Upper lobe of right lung (tissue), 1 donor: ENCODE measurements around the gene IGDCC3. TPM values are rescaled to one million over a fixed set of nuclear protein-coding genes. Genes with fewer than 3 reads are reported as not detected.
"Not testable (repeated sequence)": the region's sequence is repeated elsewhere in the genome, so short reads cannot be mapped to it uniquely, and the experiment has no call there.

Experiments
- ATAC-seq: fragments of 200-7000 bp; cut with Tn5 transposase; one replicate; pipeline ENCODE4 v1.9.1; 2020; ENCODE audit warnings: mild to moderate bottlenecking, moderate library complexity
- DNase-seq: peaks from one replicate; pipeline ENCODE4 v3.0.0-alpha.2; 2020
- H3K27ac ChIP-seq: fragments of 200-600 bp; one replicate; pipeline ENCODE4 v1.8.0; 2022
- H3K27me3 ChIP-seq: fragments of 200-600 bp; one replicate; pipeline ENCODE4 v1.8.0; 2022; ENCODE audit warnings: mild to moderate bottlenecking
- H3K36me3 ChIP-seq: fragments of 200-600 bp; one replicate; pipeline ENCODE4 v1.8.0; 2022
- H3K4me1 ChIP-seq: fragments of 200-600 bp; one replicate; pipeline ENCODE4 v1.8.0; 2022
- H3K4me3 ChIP-seq: fragments of 200-600 bp; one replicate; pipeline ENCODE4 v1.8.0; 2022; ENCODE audit warnings: mild to moderate bottlenecking
- H3K9me3 ChIP-seq: fragments of 200-600 bp; one replicate; pipeline ENCODE4 v1.8.0; 2022
- CTCF ChIP-seq: fragments of 200-600 bp; IDR thresholded peaks from one replicate; pipeline ENCODE4 v1.8.0; 2022; ENCODE audit warnings: antibody characterized with exemption
- intact Hi-C: fragments of 100-400 bp; cut with DNase I; formaldehyde crosslinking; loops from one replicate; pipeline ENCODE4 v1.11.0; 2022
- total RNA-seq: library from RNA; stranded (reverse); fragmentation: NEBNext Ultra II Directional; extraction: Animal tissue kit (Norgen Biotek cat#: 25700); gene quantifications from one replicate; pipeline ENCODE4 v1.2.1, GENCODE V29; 2021
- donor health status: DM: no; HTN: yes; CAD: no; lungs with severe emphysema.

IGDCC3 gene
- total RNA-seq, 1 donor from 2014 or later = not detected

GRCh38 chr15:65349338-65349737, 28.5 kb downstream of the IGDCC3 start:
- H3K4me3 ChIP-seq = no peak overlapping the region
- H3K4me1 ChIP-seq = no peaks in the 10 kb centered on the region
- no peaks in the 10 kb centered on the region for H3K27me3 ChIP-seq
- no peak for DNase-seq
- no peaks in the 10 kb centered on the region for H3K36me3 ChIP-seq
- peaks cover 3% of the 10 kb centered on the region for H3K9me3 ChIP-seq
- ATAC-seq = no peak
- TF ChIP-seq CTCF = no peak
- intact Hi-C loops = no loop called here
- H3K27ac ChIP-seq = no peak overlapping the region

DNA sequence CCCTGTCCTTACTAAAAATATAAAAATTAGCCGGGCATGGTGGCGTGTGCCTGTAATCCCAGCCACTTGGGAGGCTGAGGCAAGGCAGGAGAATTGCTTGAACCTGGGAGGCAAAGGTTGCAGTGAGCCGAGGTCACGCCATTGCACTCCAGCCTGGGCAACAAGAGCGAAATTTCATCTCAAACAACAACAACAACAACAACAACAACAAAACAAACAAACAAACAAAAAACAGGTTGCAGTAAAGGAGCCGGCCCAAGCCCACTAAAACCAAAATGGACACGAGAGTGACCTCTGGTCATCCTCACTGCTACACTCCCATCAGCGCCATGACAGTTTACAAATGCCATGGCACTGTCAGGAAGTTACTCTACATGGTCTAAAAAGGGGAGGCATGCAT, 30.0 kb downstream of the IGDCC3 start:
- H3K27ac ChIP-seq, H3K4me1 ChIP-seq, DNase-seq, H3K27me3 ChIP-seq, H3K36me3 ChIP-seq, H3K4me3 ChIP-seq, intact Hi-C loops, H3K9me3 ChIP-seq, ATAC-seq: not testable (repeated sequence)

DNA sequence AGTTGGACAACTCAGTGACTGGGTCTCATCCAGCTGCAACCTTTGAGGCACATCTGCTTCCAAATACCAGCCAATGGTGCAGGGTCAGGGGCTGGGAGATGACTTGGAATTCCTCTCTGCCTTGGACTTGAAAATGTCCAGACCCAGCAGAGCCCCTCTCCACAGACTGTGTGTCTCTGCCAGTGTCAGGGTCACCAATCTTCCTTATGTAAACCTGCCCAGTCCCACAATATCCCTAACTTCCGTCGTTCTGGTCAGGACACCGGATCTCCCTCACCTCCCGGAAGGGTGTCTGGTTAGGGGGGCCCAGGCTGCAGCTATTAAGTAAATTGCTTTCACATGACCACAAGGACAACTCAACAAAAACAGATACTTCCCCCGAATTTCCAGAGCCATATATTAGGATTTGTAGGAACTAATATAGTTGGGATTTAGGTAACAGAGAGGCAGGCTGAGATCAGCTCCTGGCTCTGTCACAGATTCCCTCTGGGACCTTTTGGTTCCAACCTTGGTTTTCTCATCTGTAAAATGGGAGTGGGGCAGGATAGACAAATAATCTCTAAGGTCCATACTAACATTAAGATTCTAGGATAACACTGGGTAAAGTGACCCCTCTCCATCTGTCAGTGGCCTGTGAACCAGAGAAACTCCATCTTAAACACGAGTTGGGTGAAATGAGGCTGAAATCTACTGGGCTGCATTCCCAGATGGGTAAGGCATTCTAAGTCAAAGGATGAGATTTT, 30.8 kb downstream of the IGDCC3 start:
- H3K36me3 ChIP-seq = no peaks in the 10 kb centered on the region
- no peaks in the 10 kb centered on the region for H3K27me3 ChIP-seq
- no peak overlapping the region for H3K4me3 ChIP-seq
- ATAC-seq (no peak), DNase-seq (no peak)
- no peak for TF ChIP-seq CTCF
- H3K4me1 ChIP-seq = no peaks in the 10 kb centered on the region
- intact Hi-C loops = no loop called here
- H3K27ac ChIP-seq = no peak overlapping the region
- H3K9me3 ChIP-seq = no peaks in the 10 kb centered on the region

DNA sequence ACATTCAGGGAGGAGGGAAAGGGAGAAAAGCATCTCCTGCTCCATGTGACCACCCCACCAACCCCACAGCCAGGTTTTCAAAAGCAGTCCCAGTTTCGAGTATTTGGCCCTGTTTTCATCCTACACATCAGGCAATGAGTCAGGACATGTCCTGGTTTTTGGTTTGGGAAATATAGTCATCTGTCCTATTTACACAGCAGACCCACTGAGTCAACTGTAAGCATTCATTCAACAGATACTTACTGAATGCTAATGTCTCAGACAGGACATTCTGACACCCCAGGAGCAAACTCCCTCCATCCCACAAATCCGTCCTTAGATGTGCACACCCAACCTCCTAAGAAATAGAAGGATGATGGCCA, 32.9 kb downstream of the IGDCC3 start:
- H3K4me3 ChIP-seq = no peak overlapping the region
- no peak for TF ChIP-seq CTCF
- H3K27ac ChIP-seq = no peak overlapping the region
- intact Hi-C loops = no loop called here
- H3K36me3 ChIP-seq = no peaks in the 10 kb centered on the region
- no peaks in the 10 kb centered on the region for H3K9me3 ChIP-seq
- no peaks in the 10 kb centered on the region for H3K4me1 ChIP-seq
- DNase-seq (no peak), ATAC-seq (no peak)
- no peaks in the 10 kb centered on the region for H3K27me3 ChIP-seq

- Histone ChIP-seq H3K4me3 (no peak overlapping the region), H3K9me3 (no peaks in the 10 kb centered on the region), H3K27me3 (no peaks in the 10 kb centered on the region), H3K27ac (no peak overlapping the region), H3K36me3 (no peaks in the 10 kb centered on the region), H3K4me1 (no peaks in the 10 kb centered on the region)
- no peak for TF ChIP-seq CTCF
- intact Hi-C loops = no loop called here
- DNase-seq (no peak), ATAC-seq (no peak)
Measured at GRCh38 chr15:65344214-65344913, 33.4 kb downstream of the IGDCC3 start.

GRCh38 chr15:65343374-65343981, 34.3 kb downstream of the IGDCC3 start:
- no peak overlapping the region for H3K27ac ChIP-seq
- no peaks in the 10 kb centered on the region for H3K9me3 ChIP-seq
- TF ChIP-seq CTCF = no peak
- DNase-seq (no peak), ATAC-seq (no peak)
- H3K4me1 ChIP-seq = no peaks in the 10 kb centered on the region
- no peak overlapping the region for H3K4me3 ChIP-seq
- H3K27me3 ChIP-seq = no peaks in the 10 kb centered on the region
- H3K36me3 ChIP-seq = no peaks in the 10 kb centered on the region
- intact Hi-C loops = no loop called here
